Fibroblast of upper back skin (primary cell): ENCODE data around the gene ACMSD.

Experiments used
- DNase-seq: peaks from one replicate; pipeline ENCODE4 v3.0.0-alpha.2; 2013

ACMSD gene

GRCh38 chr2:134910763-134911399, 72.5 kb downstream of the ACMSD start:
- DNase-seq: no peak

GRCh38 chr2:134911400-134911785, 73.0 kb downstream of the ACMSD start:
- DNase-seq: no peak

GRCh38 chr2:134912361-134912760, 73.9 kb downstream of the ACMSD start:
- peak; percentile 51 for DNase-seq

GRCh38 chr2:134917360-134917865, 79.0 kb downstream of the ACMSD start:
- DNase-seq: no peak

- DNase-seq: no peak
Measured at GRCh38 chr2:134917888-134918525, 79.6 kb downstream of the ACMSD start.

GRCh38 chr2:134918526-134919340, 80.3 kb downstream of the ACMSD start, which contains the start of gene CCNT2:
CCNT2 (plus strand) TSS chr2:134918822; CDS start chr2:134918855, 33 bp downstream.
- peak; percentile 100 for DNase-seq

- DNase-seq: peak; percentile 16
Measured at GRCh38 chr2:134919341-134920210, 81.2 kb downstream of the ACMSD start.

GRCh38 chr2:134924912-134925311, 86.5 kb downstream of the ACMSD start:
- DNase-seq: no peak

- DNase-seq: no peak
Measured at GRCh38 chr2:134926231-134926931, 88.0 kb downstream of the ACMSD start.

GRCh38 chr2:134927195-134927594, 88.8 kb downstream of the ACMSD start:
- peak; percentile 48 for DNase-seq

GRCh38 chr2:134932864-134933526, 94.6 kb downstream of the ACMSD start:
- DNase-seq: no peak

GRCh38 chr2:134933732-134934131, 95.3 kb downstream of the ACMSD start:
- no peak for DNase-seq

- no peak for DNase-seq
Measured at GRCh38 chr2:134934150-134934549, 95.7 kb downstream of the ACMSD start.

GRCh38 chr2:134934641-134935040, 96.2 kb downstream of the ACMSD start:
- DNase-seq: no peak

- no peak for DNase-seq
Measured at GRCh38 chr2:134936691-134937090, 98.3 kb downstream of the ACMSD start.

- no peak for DNase-seq
Measured at GRCh38 chr2:134943540-134943939, 105.1 kb downstream of the ACMSD start.

- DNase-seq: no peak
Measured at GRCh38 chr2:134944975-134945374, 106.6 kb downstream of the ACMSD start.

- DNase-seq: no peak
Measured at GRCh38 chr2:134946073-134946472, 107.7 kb downstream of the ACMSD start.

- no peak for DNase-seq
Measured at GRCh38 chr2:134949981-134950708, 111.7 kb downstream of the ACMSD start.

- no peak for DNase-seq
Measured at GRCh38 chr2:134950886-134951285, 112.5 kb downstream of the ACMSD start.
